ENCODE results near the gene SLC4A9.

DNA sequence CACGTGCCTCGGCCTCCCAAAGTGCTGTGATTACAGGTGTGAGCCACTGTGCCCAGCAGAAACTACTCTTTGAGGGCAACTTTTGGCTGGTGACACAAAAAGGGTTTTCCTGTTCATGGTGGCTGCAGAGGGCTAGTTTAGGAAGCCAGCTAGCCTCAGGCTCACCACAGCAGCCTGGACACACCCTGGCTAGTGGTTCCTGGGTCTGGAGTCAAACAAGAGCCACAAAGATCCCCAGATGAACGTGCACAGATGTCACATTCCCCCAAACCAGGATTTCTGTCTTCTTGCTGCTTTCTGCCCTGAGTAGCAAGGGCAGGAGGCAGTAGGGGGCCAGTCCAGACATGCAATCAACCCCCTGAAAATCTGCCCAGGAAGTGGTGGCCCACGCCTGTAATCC is 20.4 kb upstream of the SLC4A9 start:
- no peak for TF ChIP-seq POLR2A (IDR thresholded peaks at IDR 0.05)
- TF ChIP-seq, protein P1, sequence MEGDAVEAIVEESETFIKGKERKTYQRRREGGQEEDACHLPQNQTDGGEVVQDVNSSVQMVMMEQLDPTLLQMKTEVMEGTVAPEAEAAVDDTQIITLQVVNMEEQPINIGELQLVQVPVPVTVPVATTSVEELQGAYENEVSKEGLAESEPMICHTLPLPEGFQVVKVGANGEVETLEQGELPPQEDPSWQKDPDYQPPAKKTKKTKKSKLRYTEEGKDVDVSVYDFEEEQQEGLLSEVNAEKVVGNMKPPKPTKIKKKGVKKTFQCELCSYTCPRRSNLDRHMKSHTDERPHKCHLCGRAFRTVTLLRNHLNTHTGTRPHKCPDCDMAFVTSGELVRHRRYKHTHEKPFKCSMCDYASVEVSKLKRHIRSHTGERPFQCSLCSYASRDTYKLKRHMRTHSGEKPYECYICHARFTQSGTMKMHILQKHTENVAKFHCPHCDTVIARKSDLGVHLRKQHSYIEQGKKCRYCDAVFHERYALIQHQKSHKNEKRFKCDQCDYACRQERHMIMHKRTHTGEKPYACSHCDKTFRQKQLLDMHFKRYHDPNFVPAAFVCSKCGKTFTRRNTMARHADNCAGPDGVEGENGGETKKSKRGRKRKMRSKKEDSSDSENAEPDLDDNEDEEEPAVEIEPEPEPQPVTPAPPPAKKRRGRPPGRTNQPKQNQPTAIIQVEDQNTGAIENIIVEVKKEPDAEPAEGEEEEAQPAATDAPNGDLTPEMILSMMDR (IDR thresholded peaks at IDR 0.05) = no peak
